ENCODE measurements around the gene HSPBAP1.

GRCh38 chr3:122785231-122785630 lies 8.4 kb downstream of the HSPBAP1 start:
- no peak for TF ChIP-seq CTCF (IDR thresholded peaks at IDR 0.05; ENCODE audit: low read depth, low read length, poor library complexity, severe bottlenecking)
- TF ChIP-seq EZH2phosphoT487 (IDR thresholded peaks at IDR 0.05; ENCODE audit: borderline replicate concordance, low read length) = no peak
